NB4 (cell line): ENCODE data around the gene NRXN3.

Experiments
- DNase-seq: peaks from one replicate; pipeline ENCODE4 v3.0.0; 2010; ENCODE audit warnings: low read depth
- H3K4me3 ChIP-seq: one replicate; pipeline ENCODE4 v1.5.1; 2011; ENCODE audit warnings: mild to moderate bottlenecking, low read depth, low read length, moderate library complexity
- MYC ChIP-seq: IDR thresholded peaks from 2 replicates; pipeline ENCODE4 v1.6.1; 2011; ENCODE audit warnings: low read depth, low read length
- POLR2A ChIP-seq: IDR thresholded peaks from 2 replicates; pipeline ENCODE4 v1.6.1; 2011; ENCODE audit warnings: mild to moderate bottlenecking; ENCODE audit not compliant: insufficient read length; ENCODE audit errors: extremely low read depth
- TF ChIP-seq, protein P1 (sequence below): IDR thresholded peaks from one replicate; pipeline ENCODE4 v1.5.1; 2012; ENCODE audit warnings: low read depth, low read length
- TF ChIP-seq, protein P2 (sequence below): IDR thresholded peaks from 2 replicates; pipeline ENCODE4 v1.6.1; 2011; ENCODE audit warnings: low read depth, low read length

NRXN3 gene

DNA sequence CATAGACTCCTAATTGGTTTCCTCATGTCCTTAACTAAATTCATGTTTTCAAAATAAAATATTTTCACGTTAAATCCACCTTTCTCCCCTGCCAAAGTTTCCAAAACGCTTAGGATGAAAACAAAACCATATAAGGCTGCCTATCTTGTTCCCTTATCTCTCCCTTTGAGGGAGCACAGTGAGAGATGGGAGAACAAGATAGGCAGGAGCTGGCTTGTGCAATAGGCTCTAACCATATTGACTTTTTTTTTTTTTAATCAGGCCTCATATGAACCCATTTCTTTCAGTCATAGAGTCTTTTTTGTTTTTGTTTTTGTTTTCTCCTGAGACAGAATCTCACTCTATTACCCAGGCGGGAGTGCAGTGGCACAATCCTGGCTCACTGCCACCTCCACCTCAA lies 184.9 kb downstream of the NRXN3 start:
- no peak for DNase-seq
- no peak overlapping the region for H3K4me3 ChIP-seq
- TF ChIP-seq POLR2A: no peak
- TF ChIP-seq, protein P1, sequence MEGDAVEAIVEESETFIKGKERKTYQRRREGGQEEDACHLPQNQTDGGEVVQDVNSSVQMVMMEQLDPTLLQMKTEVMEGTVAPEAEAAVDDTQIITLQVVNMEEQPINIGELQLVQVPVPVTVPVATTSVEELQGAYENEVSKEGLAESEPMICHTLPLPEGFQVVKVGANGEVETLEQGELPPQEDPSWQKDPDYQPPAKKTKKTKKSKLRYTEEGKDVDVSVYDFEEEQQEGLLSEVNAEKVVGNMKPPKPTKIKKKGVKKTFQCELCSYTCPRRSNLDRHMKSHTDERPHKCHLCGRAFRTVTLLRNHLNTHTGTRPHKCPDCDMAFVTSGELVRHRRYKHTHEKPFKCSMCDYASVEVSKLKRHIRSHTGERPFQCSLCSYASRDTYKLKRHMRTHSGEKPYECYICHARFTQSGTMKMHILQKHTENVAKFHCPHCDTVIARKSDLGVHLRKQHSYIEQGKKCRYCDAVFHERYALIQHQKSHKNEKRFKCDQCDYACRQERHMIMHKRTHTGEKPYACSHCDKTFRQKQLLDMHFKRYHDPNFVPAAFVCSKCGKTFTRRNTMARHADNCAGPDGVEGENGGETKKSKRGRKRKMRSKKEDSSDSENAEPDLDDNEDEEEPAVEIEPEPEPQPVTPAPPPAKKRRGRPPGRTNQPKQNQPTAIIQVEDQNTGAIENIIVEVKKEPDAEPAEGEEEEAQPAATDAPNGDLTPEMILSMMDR: no peak
- TF ChIP-seq, protein P2, sequence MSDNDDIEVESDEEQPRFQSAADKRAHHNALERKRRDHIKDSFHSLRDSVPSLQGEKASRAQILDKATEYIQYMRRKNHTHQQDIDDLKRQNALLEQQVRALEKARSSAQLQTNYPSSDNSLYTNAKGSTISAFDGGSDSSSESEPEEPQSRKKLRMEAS: no peak
- no peak for TF ChIP-seq MYC

DNA sequence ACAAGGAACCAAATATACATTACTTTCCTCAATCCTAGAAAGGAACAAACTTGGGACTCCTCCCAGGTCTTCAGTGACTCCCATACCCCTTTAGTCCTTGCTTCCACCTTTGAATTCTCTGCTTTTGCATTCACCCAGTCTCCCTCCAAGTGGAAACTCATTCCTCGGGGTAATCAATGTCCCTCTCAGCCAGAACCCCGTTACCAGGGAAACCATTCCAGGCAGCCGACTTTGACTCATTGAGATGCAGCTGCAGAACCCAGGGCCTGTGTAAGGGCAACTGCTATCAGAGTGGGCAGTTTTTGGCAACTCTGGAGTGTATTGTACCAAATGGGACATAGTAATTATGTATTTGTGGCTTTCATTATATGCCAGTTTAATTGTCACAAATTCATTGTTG lies 186.2 kb downstream of the NRXN3 start:
- DNase-seq: no peak
- TF ChIP-seq, protein P1: no peak
- H3K4me3 ChIP-seq: no peak overlapping the region

DNA sequence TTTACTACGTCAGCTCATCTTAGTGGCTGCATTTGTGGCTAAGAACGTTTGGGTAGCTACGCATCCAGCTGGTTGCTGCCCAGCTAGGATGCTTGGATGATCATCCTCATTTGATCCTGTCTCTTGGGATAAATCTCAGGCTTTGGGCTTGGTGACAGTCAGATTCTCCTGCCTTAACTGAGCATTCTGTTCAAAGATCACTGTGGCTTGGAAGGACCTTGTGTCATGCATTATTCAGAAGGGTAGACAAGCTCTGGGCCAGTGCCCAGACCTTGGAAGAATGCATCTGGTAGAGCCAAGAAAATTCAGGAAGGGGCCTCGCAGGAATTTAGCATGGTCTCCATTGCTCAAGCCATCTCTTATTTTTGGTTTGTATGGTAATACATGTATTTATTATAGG lies 188.4 kb downstream of the NRXN3 start:
- no peak overlapping the region for H3K4me3 ChIP-seq

DNA sequence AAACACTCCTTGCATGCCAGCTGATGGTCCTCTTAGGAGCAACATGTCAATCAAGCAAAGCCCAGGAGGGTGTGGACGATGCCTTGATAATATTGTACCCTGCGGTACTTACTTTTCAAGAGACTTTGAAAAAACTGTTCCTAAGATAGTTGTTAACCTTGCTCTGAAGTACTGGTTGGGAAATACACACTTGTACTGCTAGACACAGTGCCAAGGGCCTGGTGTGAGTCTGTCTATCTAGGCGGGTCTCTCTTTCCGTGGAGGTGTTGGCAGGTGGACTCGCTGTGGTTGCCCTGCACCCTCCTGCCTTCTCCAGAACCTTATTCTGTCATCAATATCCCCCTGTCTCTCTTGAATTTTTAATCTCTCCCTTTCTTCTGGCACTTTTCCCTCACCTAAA lies 189.4 kb downstream of the NRXN3 start:
- no peak for DNase-seq
- H3K4me3 ChIP-seq: no peak overlapping the region
- TF ChIP-seq, protein P2: no peak
- TF ChIP-seq, protein P1: no peak
- no peak for TF ChIP-seq POLR2A
- no peak for TF ChIP-seq MYC

More for the DNA sequence above, 188.4 kb downstream of the NRXN3 start:
- DNase-seq: no peak
- TF ChIP-seq MYC: no peak
- TF ChIP-seq, protein P2: no peak

DNA sequence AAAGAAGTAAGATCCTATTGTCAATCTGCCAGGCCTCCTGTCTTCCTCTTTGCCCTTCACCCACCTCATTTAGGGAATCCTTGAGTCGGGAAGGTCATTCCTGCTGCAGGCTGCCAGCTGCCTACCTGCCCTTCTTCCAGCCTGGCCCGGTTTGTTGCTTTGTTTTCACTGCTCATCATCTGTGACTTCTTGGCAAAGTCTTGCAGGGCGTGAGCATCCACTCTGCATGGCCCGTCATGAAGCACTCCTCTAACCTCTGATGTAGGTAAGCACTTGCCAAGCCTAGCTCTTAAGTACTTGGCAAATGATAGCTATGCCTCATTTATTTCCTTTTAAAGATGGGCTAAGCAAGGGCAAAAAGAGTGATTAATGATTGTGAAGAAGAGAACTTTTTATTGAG lies 192.8 kb downstream of the NRXN3 start:
- no peak for DNase-seq
- TF ChIP-seq, protein P2: no peak
- TF ChIP-seq MYC (no peak), POLR2A (no peak)
- TF ChIP-seq, protein P1: no peak
- no peak overlapping the region for H3K4me3 ChIP-seq

DNA sequence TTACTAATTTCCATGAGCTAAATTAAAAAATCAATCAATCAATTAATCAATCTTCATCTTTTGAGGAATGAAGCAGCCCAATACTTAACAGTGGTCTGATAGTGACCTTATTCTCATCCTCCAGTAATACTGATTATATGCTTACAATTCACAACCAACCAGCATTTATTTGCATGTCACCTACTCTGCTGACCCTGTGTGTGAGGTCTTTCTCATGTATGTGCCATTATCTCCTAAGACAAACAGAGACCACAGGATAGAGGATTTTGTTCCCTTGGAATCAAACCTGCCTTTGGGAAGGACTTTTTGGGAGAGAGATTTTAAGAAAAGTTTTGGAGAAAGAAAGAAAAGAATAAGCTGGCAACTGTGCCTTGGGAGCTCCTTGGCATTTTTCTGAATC lies 197.2 kb downstream of the NRXN3 start:
- DNase-seq: no peak
- H3K4me3 ChIP-seq: no peak overlapping the region
- TF ChIP-seq POLR2A: no peak
- TF ChIP-seq, protein P2: no peak
- TF ChIP-seq MYC: no peak
- TF ChIP-seq, protein P1: no peak
